Measurements from ENCODE around the gene LRMDA.

LRMDA gene

DNA sequence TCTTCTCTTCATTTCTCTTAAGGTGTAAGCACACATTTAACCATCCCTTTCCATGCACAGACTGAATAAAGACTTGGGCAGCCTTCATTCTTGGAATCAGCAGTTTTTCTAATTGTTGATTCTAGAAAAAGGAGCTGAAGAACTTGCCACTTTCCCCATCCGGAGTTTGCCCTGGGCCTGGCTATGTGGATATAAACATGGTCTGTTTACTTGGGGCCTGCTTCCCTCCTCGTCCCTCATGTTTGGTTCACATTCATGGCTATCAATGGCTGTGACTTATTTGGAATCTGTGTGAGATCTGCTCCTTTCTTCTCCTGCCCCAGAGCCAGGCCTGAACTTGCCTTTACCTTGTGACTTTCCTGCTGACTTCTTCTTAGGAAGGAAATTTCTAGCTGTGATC, 199.3 kb downstream of the LRMDA start:
- Histone ChIP-seq H3K36me3 (no peaks in the 10 kb centered on the region), H3K27ac (no peak overlapping the region), H3K4me3 (no peak overlapping the region), H3K4me1 (peaks cover 0 to 15% (median 2%) of the 10 kb centered on the region in 10 experiments; a peak in 8 of 20 replicates), H4K20me1 (no peaks in the 10 kb centered on the region), H3K27me3 (no peaks in the 10 kb centered on the region), H3K9me3 (replicated peaks in 1 of 11) (no peaks in the 10 kb centered on the region), H3K9ac (no peak overlapping the region), H3K4me2 (no peak overlapping the region)
- TF ChIP-seq Cebpa-rat (IDR thresholded peaks at IDR 0.05) = no peak

DNA sequence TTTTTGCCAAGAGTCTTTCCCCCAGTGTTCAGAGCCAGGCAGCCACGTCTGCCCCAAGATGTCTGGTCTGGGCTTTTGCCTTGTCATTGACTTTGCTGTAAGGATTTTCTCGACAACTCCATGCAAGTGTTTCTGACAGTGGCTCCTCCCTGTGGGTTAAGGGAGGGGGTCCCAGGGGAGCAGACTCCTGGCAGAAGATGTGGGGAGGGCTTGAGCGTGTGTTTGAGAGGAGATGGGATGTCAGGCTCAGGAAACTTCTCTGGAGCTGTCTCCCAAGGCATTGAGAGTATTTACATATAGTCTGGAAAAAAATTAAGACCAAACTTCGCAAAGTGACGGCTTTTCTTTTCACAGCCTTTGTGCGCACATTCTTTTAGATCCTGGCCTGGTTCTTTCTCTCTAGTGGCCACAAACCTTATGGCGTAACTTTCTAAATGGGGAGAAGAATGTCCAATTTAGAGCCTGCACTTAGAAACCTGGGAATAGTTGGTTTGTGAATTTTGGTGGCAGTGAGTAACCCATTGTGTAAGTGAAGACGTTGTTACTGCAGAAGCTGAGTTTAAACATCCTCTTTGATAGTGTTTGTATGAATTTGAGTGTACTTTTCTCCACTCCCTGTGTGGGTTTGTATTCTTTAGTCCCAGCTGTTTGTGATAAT, 201.5 kb downstream of the LRMDA start:
- Histone ChIP-seq H3K4me3 (no peak overlapping the region), H3K27me3 (no peaks in the 10 kb centered on the region), H3K36me3 (no peaks in the 10 kb centered on the region), H3K4me2 (peak overlapping the region in 1 of 11 experiments; percentile 25; a peak in 2 of 22 replicates), H3K4me1 (peaks cover 0 to 7% (median 0%) of the 10 kb centered on the region in 10 experiments; a peak in 5 of 20 replicates), H3K9ac (no peak overlapping the region), H3K27ac (no peak overlapping the region), H4K20me1 (no peaks in the 10 kb centered on the region), H3K9me3 (replicated peaks in 1 of 11) (no peaks in the 10 kb centered on the region)
- TF ChIP-seq Cebpa-rat (IDR thresholded peaks at IDR 0.05) = no peak

DNA sequence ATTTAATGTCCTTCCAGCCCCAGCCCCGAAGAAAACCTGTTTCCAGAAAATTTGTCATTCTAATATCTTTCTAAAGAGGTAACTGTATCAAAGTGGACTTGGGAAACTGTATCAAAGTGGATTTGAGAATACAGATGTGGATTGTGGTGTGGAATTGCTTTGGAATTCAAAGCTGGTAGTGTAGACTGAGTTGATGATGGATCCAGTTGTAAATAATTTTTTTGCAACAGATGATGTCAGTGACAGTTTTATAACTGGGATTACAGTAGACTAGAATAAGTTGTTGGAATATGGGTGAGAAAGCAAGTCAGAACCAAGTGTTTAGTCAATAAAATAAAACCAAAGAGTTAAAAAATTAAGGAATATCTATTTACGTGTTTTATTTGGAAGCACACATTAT, 202.1 kb downstream of the LRMDA start:
- Histone ChIP-seq H3K27me3 (no peaks in the 10 kb centered on the region), H3K4me1 (peaks cover 0 to 10% (median 0%) of the 10 kb centered on the region in 10 experiments; a peak in 5 of 20 replicates)

DNA sequence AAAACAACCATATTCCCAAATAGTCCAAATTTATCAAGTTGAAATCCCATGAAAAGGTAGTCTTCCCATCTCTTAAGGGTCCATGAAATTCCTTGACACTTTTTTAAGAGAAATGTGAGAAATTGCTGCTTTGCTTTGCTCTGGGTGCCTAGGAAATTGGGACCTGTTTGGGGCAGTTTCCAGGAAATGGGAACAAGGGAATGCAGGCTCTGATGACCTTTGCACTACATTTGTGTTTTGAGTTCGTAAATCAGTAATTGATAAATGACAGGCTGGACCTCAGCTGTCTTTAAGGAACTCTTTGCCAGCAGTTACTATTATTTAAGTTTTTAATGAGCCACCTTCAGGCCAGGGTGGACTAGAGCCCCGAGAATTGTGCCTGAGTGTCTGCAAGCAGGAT, 203.5 kb downstream of the LRMDA start:
- TF ChIP-seq Cebpa-rat (IDR thresholded peaks at IDR 0.05) = no peak
- Histone ChIP-seq H3K4me2 (no peak overlapping the region), H3K27ac (no peak overlapping the region), H4K20me1 (no peaks in the 10 kb centered on the region), H3K9me3 (replicated peaks in 1 of 11) (no peaks in the 10 kb centered on the region), H3K9ac (no peak overlapping the region), H3K4me1 (peaks cover 0 to 8% (median 0%) of the 10 kb centered on the region in 10 experiments; a peak in 5 of 20 replicates), H3K27me3 (no peaks in the 10 kb centered on the region), H3K36me3 (no peaks in the 10 kb centered on the region), H3K4me3 (no peak overlapping the region)

More for the DNA sequence above, 202.1 kb downstream of the LRMDA start:
- Histone ChIP-seq H4K20me1 (no peaks in the 10 kb centered on the region), H3K4me2 (no peak overlapping the region), H3K4me3 (no peak overlapping the region), H3K27ac (no peak overlapping the region), H3K9me3 (replicated peaks in 1 of 11) (no peaks in the 10 kb centered on the region), H3K9ac (no peak overlapping the region), H3K36me3 (no peaks in the 10 kb centered on the region)
- no peak for TF ChIP-seq Cebpa-rat (IDR thresholded peaks at IDR 0.05)

DNA sequence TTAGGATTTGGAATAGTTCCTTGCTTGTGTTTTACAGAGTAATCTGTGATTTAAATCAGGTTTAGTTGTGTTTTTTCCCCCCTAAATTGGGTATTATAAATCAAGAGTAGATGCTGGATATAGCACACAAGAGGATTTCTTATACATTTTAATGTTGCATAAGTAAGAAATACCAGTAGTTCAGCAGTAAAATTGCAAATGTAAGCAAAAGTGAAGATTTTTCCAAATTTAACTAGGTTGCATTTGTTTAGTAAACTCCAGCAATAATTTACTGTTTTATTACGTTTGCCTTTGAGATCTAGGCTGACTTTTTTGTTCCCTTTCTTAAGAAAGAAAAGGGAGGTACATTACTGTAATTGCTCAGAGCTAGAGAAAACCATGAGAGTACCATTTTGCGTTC, 207.3 kb downstream of the LRMDA start:
- Histone ChIP-seq H3K4me1 (peaks cover 0 to 8% (median 0%) of the 10 kb centered on the region in 10 experiments; a peak in 1 of 20 replicates), H3K4me2 (peak overlapping the region in 1 of 11 experiments; percentile 27; a peak in 1 of 22 replicates), H3K36me3 (no peaks in the 10 kb centered on the region), H4K20me1 (no peaks in the 10 kb centered on the region), H3K4me3 (no peak overlapping the region), H3K9me3 (replicated peaks in 1 of 11) (no peaks in the 10 kb centered on the region), H3K9ac (no peak overlapping the region), H3K27ac (no peak overlapping the region), H3K27me3 (no peaks in the 10 kb centered on the region)
- no peak for TF ChIP-seq Cebpa-rat (IDR thresholded peaks at IDR 0.05)

DNA sequence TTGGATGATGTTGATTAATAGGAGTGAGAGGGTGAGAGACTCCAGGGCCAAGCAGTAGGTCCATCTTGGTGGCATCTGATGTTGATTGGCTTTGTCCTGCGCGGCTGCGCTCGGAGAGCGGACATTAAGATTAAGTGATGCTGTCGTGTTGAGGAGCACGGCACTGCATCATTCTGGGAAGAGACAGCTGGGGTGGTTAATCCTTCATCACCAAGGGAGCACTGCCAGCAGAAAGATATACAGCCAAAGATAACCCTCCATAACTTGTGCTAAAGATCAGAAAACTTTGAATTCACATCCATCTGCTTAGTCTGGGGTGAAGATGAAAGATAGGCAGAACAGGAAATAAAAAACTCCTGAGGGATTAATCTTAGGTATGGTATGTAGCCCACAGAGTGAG, 208.3 kb downstream of the LRMDA start:
- Histone ChIP-seq H3K4me1 (peaks cover 0 to 8% (median 0%) of the 10 kb centered on the region in 10 experiments; a peak in 1 of 20 replicates), H3K27ac (no peak overlapping the region), H3K27me3 (no peaks in the 10 kb centered on the region), H3K9ac (no peak overlapping the region), H3K36me3 (no peaks in the 10 kb centered on the region), H3K9me3 (replicated peaks in 1 of 11) (no peaks in the 10 kb centered on the region), H3K4me2 (no peak overlapping the region), H3K4me3 (no peak overlapping the region), H4K20me1 (no peaks in the 10 kb centered on the region)
- no peak for TF ChIP-seq Cebpa-rat (IDR thresholded peaks at IDR 0.05)

DNA sequence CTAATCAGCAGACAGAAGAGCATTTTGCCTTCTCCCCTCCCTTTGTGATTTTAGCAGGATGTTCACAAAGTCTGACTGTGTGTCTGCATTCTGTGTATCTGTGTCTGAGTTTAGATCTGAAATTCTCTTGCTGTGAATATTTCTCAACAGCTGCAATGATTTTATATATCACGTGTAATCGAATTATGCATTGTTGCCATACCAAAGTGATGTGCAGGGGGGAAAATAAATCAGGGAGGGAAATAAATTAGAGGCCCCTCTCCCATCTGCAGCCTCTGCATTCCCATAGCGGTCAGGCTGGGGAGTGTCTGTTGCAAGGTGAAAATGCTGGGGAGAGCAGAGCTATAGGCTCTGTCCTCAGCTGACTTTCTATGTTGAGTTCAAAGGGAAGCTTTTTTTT, 209.0 kb downstream of the LRMDA start:
- no peaks in the 10 kb centered on the region for H3K27me3 ChIP-seq
- H3K4me3 ChIP-seq = no peak overlapping the region
- H4K20me1 ChIP-seq = no peaks in the 10 kb centered on the region
- H3K9me3 ChIP-seq (replicated peaks in 1 of 11) = no peaks in the 10 kb centered on the region
- H3K27ac ChIP-seq = no peak overlapping the region
- H3K9ac ChIP-seq = no peak overlapping the region
- H3K4me2 ChIP-seq = no peak overlapping the region
- peaks cover 0 to 8% (median 0%) of the 10 kb centered on the region in 10 experiments; a peak in 1 of 20 replicates for H3K4me1 ChIP-seq
- TF ChIP-seq Cebpa-rat (IDR thresholded peaks at IDR 0.05) = no peak
- H3K36me3 ChIP-seq = no peaks in the 10 kb centered on the region

DNA sequence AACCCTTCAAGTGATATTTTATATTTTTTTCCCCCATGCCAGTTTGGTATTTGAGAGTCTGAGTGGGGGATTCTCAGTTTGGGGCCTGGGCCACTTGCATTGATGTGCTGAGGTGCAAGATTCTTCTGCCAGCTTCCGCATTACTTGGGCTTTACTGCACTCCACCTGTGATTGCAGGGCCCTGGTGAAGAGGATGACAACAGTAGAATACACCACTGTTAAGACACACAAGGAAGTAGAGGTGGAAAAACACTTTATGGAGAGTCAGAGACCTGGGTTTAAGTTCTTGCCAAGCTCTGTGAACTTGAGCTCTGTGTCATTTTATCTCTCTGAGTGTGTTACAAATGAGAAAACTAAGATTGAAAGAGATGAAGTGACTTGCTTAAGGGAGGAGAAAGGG, 209.4 kb downstream of the LRMDA start:
- no peaks in the 10 kb centered on the region for H3K36me3 ChIP-seq
- no peaks in the 10 kb centered on the region for H4K20me1 ChIP-seq

DNA sequence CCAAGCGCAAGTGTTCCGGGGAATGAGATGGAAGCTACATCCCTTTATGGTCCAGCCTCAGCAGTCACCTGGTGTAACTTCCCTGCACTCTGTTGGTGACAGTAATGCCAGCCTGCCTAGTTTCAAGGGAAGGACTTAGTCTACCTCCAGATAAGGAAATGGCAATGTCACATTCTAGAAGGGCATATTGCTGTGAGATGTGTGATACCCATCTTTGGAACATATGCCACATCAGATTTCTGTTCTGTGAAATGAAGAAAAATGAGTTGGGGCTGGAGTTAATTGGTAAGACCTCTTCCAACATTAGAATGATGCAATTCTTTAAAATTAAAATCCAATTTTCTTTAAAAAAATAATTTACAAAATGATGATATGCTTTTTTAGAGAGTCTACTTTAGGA, 212.0 kb downstream of the LRMDA start:
- Histone ChIP-seq H3K36me3 (no peaks in the 10 kb centered on the region), H3K4me1 (peaks cover 0 to 12% (median 0%) of the 10 kb centered on the region in 10 experiments; a peak in 2 of 20 replicates), H3K9ac (no peak overlapping the region), H4K20me1 (no peaks in the 10 kb centered on the region), H3K4me3 (no peak overlapping the region), H3K27ac (no peak overlapping the region), H3K4me2 (no peak overlapping the region), H3K9me3 (replicated peaks in 1 of 11) (no peaks in the 10 kb centered on the region), H3K27me3 (no peaks in the 10 kb centered on the region)
- no peak for TF ChIP-seq Cebpa-rat (IDR thresholded peaks at IDR 0.05)

More for the DNA sequence above, 209.4 kb downstream of the LRMDA start:
- Histone ChIP-seq H3K9ac (no peak overlapping the region), H3K9me3 (replicated peaks in 1 of 11) (no peaks in the 10 kb centered on the region), H3K27ac (no peak overlapping the region), H3K27me3 (no peaks in the 10 kb centered on the region), H3K4me2 (no peak overlapping the region), H3K4me1 (peaks cover 0 to 8% (median 0%) of the 10 kb centered on the region in 10 experiments; a peak in 1 of 20 replicates), H3K4me3 (no peak overlapping the region)
- no peak for TF ChIP-seq Cebpa-rat (IDR thresholded peaks at IDR 0.05)

Measured in BLaER1 treated with 17β-estradiol and CSF1 and Interleukin-3, amounts not matched to agents 10 nM and 100 nM (cell line).